Neuron (in vitro differentiated cells): ENCODE results near the gene OR8J3.

Experiments
- H2AFZ ChIP-seq: one replicate; pipeline ENCODE4 v1.6.1; 2013; ENCODE audit warnings: low read depth, mild to moderate bottlenecking, inconsistent platforms, low read length, moderate library complexity
- H3K27me3 ChIP-seq: one replicate; pipeline ENCODE4 v1.6.1; 2013; ENCODE audit warnings: low read length; ENCODE audit not compliant: insufficient read depth
- H3K36me3 ChIP-seq: one replicate; pipeline ENCODE4 v1.6.1; 2013; ENCODE audit warnings: low read length; ENCODE audit not compliant: insufficient read depth
- H3K4me1 ChIP-seq: one replicate; pipeline ENCODE4 v1.6.1; 2013; ENCODE audit warnings: low read length; ENCODE audit not compliant: insufficient read depth
- H3K4me3 ChIP-seq: 2 replicates; pipeline ENCODE4 v1.5.1; 2013; ENCODE audit warnings: mild to moderate bottlenecking, low read length, moderate library complexity
- H3K9me3 ChIP-seq: one replicate; pipeline ENCODE4 v1.6.1; 2013; ENCODE audit warnings: low read length

The OR8J3 gene

DNA sequence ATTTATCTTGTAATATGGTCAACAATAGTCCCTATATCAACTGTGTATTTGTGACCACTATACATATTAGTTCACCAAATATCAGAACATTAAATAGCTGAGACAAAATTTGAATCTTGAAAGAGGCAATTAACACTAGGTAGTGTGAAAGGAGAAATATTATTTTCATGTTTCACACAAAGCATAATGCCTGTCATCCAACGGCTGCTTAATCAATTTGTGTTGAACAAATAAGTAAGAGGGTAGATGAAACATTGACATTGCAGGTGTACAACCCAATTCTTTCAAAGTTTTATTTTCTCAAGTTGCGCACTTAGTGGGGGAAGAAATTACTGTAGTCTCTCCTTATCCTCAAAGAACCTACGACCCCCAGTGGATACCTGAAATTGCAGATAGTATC, 50.3 kb downstream of the OR8J3 start:
- H2AFZ ChIP-seq: no peak overlapping the region
- H3K4me1 ChIP-seq: no peaks in the 10 kb centered on the region
- H3K27me3 ChIP-seq: no peaks in the 10 kb centered on the region
- no peak overlapping the region for H3K4me3 ChIP-seq
- H3K36me3 ChIP-seq: no peaks in the 10 kb centered on the region
- no peaks in the 10 kb centered on the region for H3K9me3 ChIP-seq
